Adipocyte (in vitro differentiated cells): ENCODE measurements around the gene CALB2.

ENCODE experiments used
- DNase-seq: peaks from one replicate; pipeline ENCODE4 v3.0.0-alpha.2; 2015; ENCODE audit warnings: low read depth
- H3K27me3 ChIP-seq: replicated peaks from 2 replicates; pipeline ENCODE4 v1.7.0; 2013; ENCODE audit warnings: mild to moderate bottlenecking, low read length, moderate library complexity; ENCODE audit not compliant: control insufficient read depth, insufficient read depth
- H3K36me3 ChIP-seq: 2 replicates; pipeline ENCODE4 v1.7.0; 2013; ENCODE audit warnings: low read length, mild to moderate bottlenecking, moderate library complexity; ENCODE audit not compliant: control insufficient read depth, insufficient read depth, severe bottlenecking
- H3K4me1 ChIP-seq: 2 replicates; pipeline ENCODE4 v1.7.0; 2013; ENCODE audit warnings: mild to moderate bottlenecking, low read length, moderate library complexity; ENCODE audit not compliant: control insufficient read depth, insufficient read depth
- H3K4me3 ChIP-seq: 2 replicates; pipeline ENCODE4 v1.7.0; 2013; ENCODE audit warnings: mild to moderate bottlenecking, low read length, moderate library complexity
- H3K9ac ChIP-seq: 2 replicates; pipeline ENCODE4 v1.7.0; 2013; ENCODE audit warnings: mild to moderate bottlenecking, low read length, moderate library complexity
- H3K9me3 ChIP-seq: 2 replicates; pipeline ENCODE4 v1.7.0; 2013; ENCODE audit warnings: mild to moderate bottlenecking, low read length, moderate library complexity; ENCODE audit not compliant: control insufficient read depth

The CALB2 gene

DNA sequence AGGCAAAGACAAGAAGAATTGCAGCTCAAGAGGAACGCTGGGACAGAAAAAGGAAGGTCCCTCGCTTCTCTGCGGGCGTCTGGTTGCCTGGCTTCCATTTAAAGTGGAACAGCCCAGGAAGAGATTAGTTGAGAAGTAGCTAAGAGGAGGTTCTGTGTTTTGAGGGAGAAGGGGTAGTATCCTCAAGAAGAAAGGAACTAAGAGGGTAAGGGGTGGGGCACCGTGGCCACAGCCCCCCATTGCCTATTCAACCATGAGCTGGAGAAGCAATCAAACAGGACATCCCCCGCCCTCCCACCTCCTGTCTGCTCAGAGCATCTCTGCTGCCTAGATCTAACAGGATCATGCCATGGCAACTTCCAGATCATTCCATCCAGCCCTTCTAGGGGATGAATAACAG, 18.1 kb upstream of the CALB2 start:
- Histone ChIP-seq H3K36me3 (no peaks in the 10 kb centered on the region), H3K27me3 (peaks cover 12% of the 10 kb centered on the region), H3K4me1 (no peaks in the 10 kb centered on the region), H3K9me3 (no peaks in the 10 kb centered on the region), H3K4me3 (no peak overlapping the region), H3K9ac (no peak overlapping the region)
- no peak for DNase-seq

DNA sequence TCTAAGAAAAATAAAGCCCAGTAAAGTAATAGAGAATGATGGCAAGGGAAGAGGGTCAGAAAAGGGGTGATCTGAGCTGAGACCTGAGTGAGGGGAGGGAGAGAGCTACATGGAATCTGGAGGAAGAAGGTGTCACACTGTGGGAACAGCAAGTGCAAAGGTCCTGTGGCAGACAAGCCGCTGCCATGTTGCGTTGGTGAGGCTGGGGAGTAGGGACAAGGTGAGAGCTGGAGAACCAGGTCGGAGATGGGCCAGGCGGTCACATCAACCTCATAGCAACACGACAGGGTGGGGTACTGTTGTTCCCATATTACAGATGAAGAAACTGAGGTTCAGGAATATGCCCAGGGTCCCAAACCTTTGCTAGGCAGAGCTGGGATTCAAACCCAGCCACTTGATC, 16.6 kb upstream of the CALB2 start:
- Histone ChIP-seq H3K9me3 (no peaks in the 10 kb centered on the region), H3K9ac (no peak overlapping the region), H3K36me3 (no peaks in the 10 kb centered on the region), H3K27me3 (peaks cover 18% of the 10 kb centered on the region), H3K4me1 (no peaks in the 10 kb centered on the region), H3K4me3 (no peak overlapping the region)
- DNase-seq: no peak

DNA sequence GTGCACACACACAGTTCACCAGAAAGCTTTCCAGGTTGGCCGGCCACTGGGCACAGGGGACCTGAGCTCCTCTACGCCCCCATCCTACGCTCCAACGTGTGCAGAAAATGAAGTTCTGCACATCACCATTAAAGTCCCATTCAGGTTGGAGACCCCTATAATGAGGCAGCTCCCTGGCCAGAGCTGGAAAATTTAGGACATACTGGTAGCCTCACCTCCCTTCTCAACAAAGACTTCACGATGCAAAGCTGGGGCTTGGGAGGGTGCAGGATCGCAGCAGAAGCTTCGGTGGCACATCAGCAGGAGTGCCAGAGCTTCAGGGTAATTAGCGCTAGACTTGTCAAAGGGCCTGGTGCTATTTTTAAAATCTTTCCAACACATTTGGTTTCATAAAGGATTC, 15.4 kb upstream of the CALB2 start:
- H3K4me1 ChIP-seq: no peaks in the 10 kb centered on the region
- H3K9me3 ChIP-seq: no peaks in the 10 kb centered on the region
- DNase-seq: no peak
- H3K27me3 ChIP-seq: peaks cover 27% of the 10 kb centered on the region
- no peak overlapping the region for H3K9ac ChIP-seq
- H3K4me3 ChIP-seq: no peak overlapping the region
- H3K36me3 ChIP-seq: no peaks in the 10 kb centered on the region

DNA sequence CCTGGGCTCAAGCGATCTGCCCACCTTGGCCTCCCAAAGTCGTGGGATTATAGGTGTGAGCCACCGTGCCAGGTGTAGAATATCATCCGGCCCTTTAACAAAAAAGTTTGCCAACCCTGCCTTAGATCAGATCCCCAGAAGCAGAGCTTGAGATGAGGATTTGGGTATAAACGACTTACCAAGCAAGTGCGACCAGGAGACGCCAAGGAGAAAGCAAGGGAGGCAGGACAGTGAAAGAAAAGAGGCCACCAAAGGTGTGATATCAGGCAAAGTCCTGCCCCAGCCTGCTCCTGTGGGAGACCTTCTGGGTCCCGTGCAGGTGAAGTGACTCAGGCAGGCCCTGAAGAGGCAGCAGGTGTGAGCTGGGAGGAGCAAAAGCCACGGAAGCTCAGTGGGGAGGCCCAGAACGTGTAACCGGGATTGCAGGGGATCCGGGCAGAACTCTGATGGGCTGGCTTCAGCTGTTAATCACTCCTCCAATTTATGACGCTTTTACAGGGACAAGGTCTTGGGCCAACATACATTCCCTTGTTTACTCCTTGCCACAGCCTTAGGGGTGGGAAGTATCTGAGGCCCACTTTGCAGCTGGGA, 14.1 kb upstream of the CALB2 start:
- Histone ChIP-seq H3K4me1 (no peaks in the 10 kb centered on the region), H3K36me3 (no peaks in the 10 kb centered on the region), H3K9me3 (no peaks in the 10 kb centered on the region), H3K9ac (no peak overlapping the region), H3K27me3 (peaks cover 32% of the 10 kb centered on the region), H3K4me3 (no peak overlapping the region)
- DNase-seq: no peak

- Histone ChIP-seq H3K36me3 (no peaks in the 10 kb centered on the region), H3K27me3 (peaks cover 38% of the 10 kb centered on the region), H3K9ac (no peak overlapping the region), H3K9me3 (peaks cover 3% of the 10 kb centered on the region), H3K4me1 (no peaks in the 10 kb centered on the region), H3K4me3 (no peak overlapping the region)
- DNase-seq: no peak
These were observed 13.5 kb upstream of the CALB2 start for GRCh38 chr16:71345031-71345430.

DNA sequence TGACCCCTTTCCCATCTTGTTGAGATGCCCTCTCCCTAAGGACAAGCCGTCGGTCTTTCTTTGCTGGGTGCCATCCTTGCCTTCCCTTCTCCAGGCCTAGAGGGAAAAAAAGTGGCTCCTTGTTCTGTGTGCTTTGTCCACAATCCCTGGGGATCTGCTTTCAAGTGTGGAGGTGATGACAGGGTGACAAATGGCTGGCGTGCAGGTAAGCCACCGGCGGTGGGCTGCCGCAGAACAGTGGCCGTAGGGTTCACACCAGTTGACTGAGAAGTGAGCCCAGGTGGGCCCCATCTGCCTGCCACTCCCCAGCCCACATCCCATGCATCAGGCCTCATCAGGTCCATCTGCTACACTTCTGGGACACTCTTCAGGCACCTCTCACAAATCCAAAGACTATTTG, 11.4 kb upstream of the CALB2 start:
- DNase-seq: no peak

DNA sequence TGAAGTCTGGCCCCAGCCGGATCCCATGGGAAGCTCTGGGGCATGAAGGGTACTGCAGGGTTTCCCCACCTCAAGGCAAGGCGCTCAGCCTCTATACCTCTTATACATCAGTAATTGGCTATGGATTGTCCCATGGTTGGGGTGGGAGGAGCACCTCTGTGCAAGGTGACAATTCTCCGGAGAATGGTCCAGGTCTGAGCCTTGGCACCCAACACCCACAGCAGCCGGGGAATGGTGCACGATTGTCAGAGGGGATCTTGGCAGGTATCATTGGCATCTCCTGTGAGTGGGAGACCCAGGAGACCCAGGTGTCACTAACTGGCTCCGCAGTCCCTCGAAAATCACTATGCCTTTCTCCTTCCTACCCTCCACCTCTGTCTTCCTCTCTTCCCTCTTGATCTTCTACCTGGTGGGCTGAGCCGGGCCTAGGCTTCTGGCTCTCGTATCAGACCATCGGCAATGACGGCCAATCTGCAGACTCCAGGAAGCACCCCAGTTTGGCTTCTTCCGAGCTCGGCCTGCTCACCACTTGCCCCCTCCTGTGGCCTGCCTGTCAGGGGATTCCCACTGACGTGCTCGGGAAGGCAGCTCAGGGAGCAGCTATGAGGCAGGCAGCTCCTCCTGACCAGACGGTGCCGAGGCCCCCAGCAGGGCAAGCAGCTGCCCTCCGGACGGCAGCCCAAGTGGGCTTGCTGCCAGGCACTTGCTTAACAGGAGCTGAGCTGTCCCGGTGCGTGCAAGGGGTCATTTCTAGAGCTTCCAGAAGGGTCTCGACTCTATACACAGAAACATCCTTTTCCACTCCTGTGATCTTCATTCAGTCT, 10.0 kb upstream of the CALB2 start:
- H3K27me3 ChIP-seq: peaks cover 55% of the 10 kb centered on the region
- H3K4me3 ChIP-seq: no peak overlapping the region
- no peak for DNase-seq
- H3K9ac ChIP-seq: no peak overlapping the region
- no peaks in the 10 kb centered on the region for H3K4me1 ChIP-seq
- H3K36me3 ChIP-seq: no peaks in the 10 kb centered on the region
- peaks cover 6% of the 10 kb centered on the region for H3K9me3 ChIP-seq

More for the DNA sequence above, 11.4 kb upstream of the CALB2 start:
- peaks cover 3% of the 10 kb centered on the region for H3K9me3 ChIP-seq
- no peak overlapping the region for H3K9ac ChIP-seq
- H3K27me3 ChIP-seq: peaks cover 46% of the 10 kb centered on the region
- H3K4me3 ChIP-seq: no peak overlapping the region
- no peaks in the 10 kb centered on the region for H3K36me3 ChIP-seq
- H3K4me1 ChIP-seq: no peaks in the 10 kb centered on the region

GRCh38 chr16:71350821-71351557, 7.5 kb upstream of the CALB2 start:
- peaks cover 6% of the 10 kb centered on the region for H3K9me3 ChIP-seq
- H3K27me3 ChIP-seq: peaks cover 69% of the 10 kb centered on the region
- no peak for DNase-seq
- no peaks in the 10 kb centered on the region for H3K4me1 ChIP-seq
- no peak overlapping the region for H3K9ac ChIP-seq
- no peak overlapping the region for H3K4me3 ChIP-seq
- no peaks in the 10 kb centered on the region for H3K36me3 ChIP-seq

- Histone ChIP-seq H3K36me3 (no peaks in the 10 kb centered on the region), H3K9ac (no peak overlapping the region), H3K4me3 (no peak overlapping the region), H3K9me3 (peaks cover 6% of the 10 kb centered on the region), H3K27me3 (peaks cover 73% of the 10 kb centered on the region), H3K4me1 (no peaks in the 10 kb centered on the region)
- no peak for DNase-seq
These were observed 7.0 kb upstream of the CALB2 start for GRCh38 chr16:71351558-71351901.

- H3K4me3 ChIP-seq: no peak overlapping the region
- no peaks in the 10 kb centered on the region for H3K36me3 ChIP-seq
- DNase-seq: no peak
- no peaks in the 10 kb centered on the region for H3K4me1 ChIP-seq
- no peak overlapping the region for H3K9ac ChIP-seq
- H3K27me3 ChIP-seq: peaks cover 72% of the 10 kb centered on the region
- H3K9me3 ChIP-seq: peaks cover 6% of the 10 kb centered on the region
These were observed 6.1 kb upstream of the CALB2 start for GRCh38 chr16:71352466-71352865.

- Histone ChIP-seq H3K9me3 (peaks cover 6% of the 10 kb centered on the region), H3K4me3 (no peak overlapping the region), H3K9ac (no peak overlapping the region), H3K27me3 (peaks cover 72% of the 10 kb centered on the region), H3K36me3 (no peaks in the 10 kb centered on the region), H3K4me1 (no peaks in the 10 kb centered on the region)
- DNase-seq: no peak
These were observed 5.5 kb upstream of the CALB2 start for GRCh38 chr16:71352963-71353460.
